ENCODE measurements around the gene HGFAC. TPM values are rescaled to one million over a fixed set of nuclear protein-coding genes. Genes with fewer than 3 reads are reported as not detected.

The HGFAC gene
- total RNA-seq, 4 donors from 2014 or later: 0.52 to 2.3 TPM; not detected in 2

GRCh38 chr4:3411676-3412075 is 30.1 kb upstream of the HGFAC start:
- Histone ChIP-seq H3K27me3 (no peaks in the 10 kb centered on the region), H3K4me3 (no peak overlapping the region), H3K36me3 (peaks cover 1 to 16% (median 13%) of the 10 kb centered on the region in 4 donors), H3K9me3 (no peaks in the 10 kb centered on the region), H3K4me1 (peaks cover 0 to 11% (median 5%) of the 10 kb centered on the region in 4 donors), H3K27ac (replicated peaks in 1 of 4) (no peak overlapping the region)
- 94% methylated on average over 17 of the region's 17 CpGs for WGBS
- no peak for TF ChIP-seq POLR2AphosphoS5 (IDR thresholded peaks at IDR 0.05)
- no peak for TF ChIP-seq CTCF (IDR thresholded peaks at IDR 0.05)
- TF ChIP-seq EP300 (IDR thresholded peaks at IDR 0.05): no peak
- no peak for TF ChIP-seq POLR2A (IDR thresholded peaks at IDR 0.05; ENCODE audit: low read depth)
- intact Hi-C loops (cut with DNase I): no loop called here
- DNase-seq (ENCODE audit: extremely low spot score): no peak

GRCh38 chr4:3412257-3413020 is 29.3 kb upstream of the HGFAC start:
- Histone ChIP-seq H3K27me3 (no peaks in the 10 kb centered on the region), H3K4me1 (peaks cover 0 to 11% (median 5%) of the 10 kb centered on the region in 4 donors), H3K4me3 (no peak overlapping the region), H3K27ac (replicated peaks in 1 of 4) (no peak overlapping the region), H3K36me3 (peaks cover 8 to 24% (median 21%) of the 10 kb centered on the region in 4 donors), H3K9me3 (no peaks in the 10 kb centered on the region)
- 95% methylated on average over 11 of the region's 24 CpGs for WGBS
- DNase-seq (ENCODE audit: extremely low spot score): no peak
- intact Hi-C loops (cut with DNase I): no loop called here
- TF ChIP-seq EP300 (IDR thresholded peaks at IDR 0.05): no peak
- no peak for TF ChIP-seq CTCF (IDR thresholded peaks at IDR 0.05)
- no peak for TF ChIP-seq POLR2AphosphoS5 (IDR thresholded peaks at IDR 0.05)
- TF ChIP-seq POLR2A (IDR thresholded peaks at IDR 0.05; ENCODE audit: low read depth): no peak

DNA sequence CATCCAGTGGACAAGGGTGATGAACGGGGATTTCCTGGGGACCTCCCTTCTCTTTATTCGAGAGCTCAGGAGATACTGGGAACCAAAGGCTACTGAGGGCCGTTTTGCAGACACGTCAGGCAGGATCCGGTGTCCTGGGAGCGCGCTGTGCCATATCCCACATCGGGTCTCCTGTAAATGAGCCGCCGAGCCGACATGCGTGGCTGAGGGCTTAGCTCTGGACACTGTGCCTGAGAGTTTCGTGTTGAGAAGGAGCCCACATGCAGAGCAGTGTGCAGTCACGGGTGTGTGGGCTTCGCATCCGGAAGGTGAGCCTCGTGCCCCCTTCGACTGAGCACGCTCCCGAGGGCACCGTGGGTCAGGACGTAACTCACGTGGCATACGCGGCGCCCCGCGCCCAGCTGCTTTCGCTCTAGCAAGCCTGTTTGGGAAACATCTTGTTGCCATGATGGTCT is 28.5 kb upstream of the HGFAC start:
- WGBS: 92% methylated on average over 24 of the region's 29 CpGs
- no peak for DNase-seq (ENCODE audit: extremely low spot score)
- Histone ChIP-seq H3K27me3 (no peaks in the 10 kb centered on the region), H3K36me3 (peaks cover 8 to 32% (median 29%) of the 10 kb centered on the region in 4 donors), H3K27ac (replicated peaks in 1 of 4) (no peak overlapping the region), H3K4me3 (no peak overlapping the region), H3K4me1 (peaks cover 0 to 11% (median 5%) of the 10 kb centered on the region in 4 donors), H3K9me3 (no peaks in the 10 kb centered on the region)
- TF ChIP-seq POLR2AphosphoS5 (IDR thresholded peaks at IDR 0.05) (no peak), EP300 (IDR thresholded peaks at IDR 0.05) (no peak), POLR2A (IDR thresholded peaks at IDR 0.05; ENCODE audit: low read depth) (no peak), CTCF (IDR thresholded peaks at IDR 0.05) (no peak)
- intact Hi-C loops (cut with DNase I): no loop called here

DNA sequence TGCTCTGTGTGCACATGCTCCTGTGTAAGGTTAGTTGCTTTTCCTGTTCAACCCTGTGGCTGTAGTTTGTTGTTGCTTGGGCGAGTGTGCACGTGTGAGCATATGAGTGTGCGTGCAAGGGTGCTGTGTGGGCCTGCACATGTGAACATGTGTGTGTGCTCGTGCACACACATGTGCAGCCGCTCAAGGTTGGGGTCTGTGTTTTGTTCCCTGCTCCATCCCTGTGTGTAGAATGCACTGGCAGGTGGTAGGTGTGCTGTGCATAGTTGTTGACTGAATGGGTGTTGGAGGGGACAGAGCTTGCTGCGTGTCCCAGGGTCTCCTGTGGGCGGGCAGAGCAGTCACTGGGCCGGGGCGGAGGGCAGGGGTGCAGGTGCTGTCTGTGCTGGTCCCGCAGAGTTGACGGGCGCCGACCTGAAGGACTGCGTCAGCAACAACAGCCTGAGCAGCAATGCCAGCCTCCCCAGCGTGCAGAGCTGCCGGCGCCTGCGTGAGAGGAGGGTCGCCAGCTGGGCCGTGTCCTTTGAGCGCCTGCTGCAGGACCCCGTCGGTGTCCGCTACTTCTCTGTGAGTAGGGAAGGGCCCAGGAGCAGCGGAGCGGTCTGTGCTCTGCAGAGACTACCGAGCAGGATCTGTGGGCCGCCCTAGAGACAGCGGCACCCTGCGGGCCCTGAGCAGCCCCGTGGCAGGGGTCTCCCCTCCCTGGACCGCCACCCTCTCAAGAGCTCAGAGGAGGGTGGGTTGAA is 27.9 kb upstream of the HGFAC start:
- Histone ChIP-seq H3K27ac (replicated peaks in 1 of 4) (no peak overlapping the region), H3K27me3 (no peaks in the 10 kb centered on the region), H3K4me3 (no peak overlapping the region), H3K36me3 (peaks cover 8 to 38% (median 34%) of the 10 kb centered on the region in 4 donors), H3K9me3 (no peaks in the 10 kb centered on the region), H3K4me1 (peaks cover 0 to 11% (median 5%) of the 10 kb centered on the region in 4 donors)
- 92% methylated on average over 28 of the region's 32 CpGs for WGBS
- TF ChIP-seq CTCF (IDR thresholded peaks at IDR 0.05): no peak
- no peak for TF ChIP-seq POLR2AphosphoS5 (IDR thresholded peaks at IDR 0.05)
- no peak for TF ChIP-seq POLR2A (IDR thresholded peaks at IDR 0.05; ENCODE audit: low read depth)
- TF ChIP-seq EP300 (IDR thresholded peaks at IDR 0.05): no peak
- no peak for DNase-seq (ENCODE audit: extremely low spot score)
- intact Hi-C loops (cut with DNase I): no loop called here
